Stromal cell of bone marrow (primary cell): ENCODE results near the gene SEC14L5.

Experiments used
- DNase-seq: peaks from one replicate; pipeline ENCODE4 v3.0.0-alpha.2; 2012; ENCODE audit warnings: low read depth

Gene SEC14L5

GRCh38 chr16:4987250-4987579 is 29.1 kb downstream of the SEC14L5 start:
- DNase-seq = no peak

- no peak for DNase-seq
Observed at GRCh38 chr16:4987580-4988374, 29.6 kb downstream of the SEC14L5 start.

GRCh38 chr16:4988647-4989046 is 30.5 kb downstream of the SEC14L5 start:
- DNase-seq = no peak

GRCh38 chr16:4989391-4990006 is 31.4 kb downstream of the SEC14L5 start:
- DNase-seq = no peak

- no peak for DNase-seq
Observed at GRCh38 chr16:4990415-4990814, 32.3 kb downstream of the SEC14L5 start.

- DNase-seq = no peak
Observed at GRCh38 chr16:4991754-4992153, 33.6 kb downstream of the SEC14L5 start.

GRCh38 chr16:4994719-4995434 is 36.7 kb downstream of the SEC14L5 start:
- no peak for DNase-seq

GRCh38 chr16:5000573-5001001 is 42.5 kb downstream of the SEC14L5 start:
- no peak for DNase-seq

- no peak for DNase-seq
Observed at GRCh38 chr16:5001571-5001970, 43.4 kb downstream of the SEC14L5 start.

GRCh38 chr16:5001986-5002385 is 43.9 kb downstream of the SEC14L5 start:
- DNase-seq = no peak

- DNase-seq = no peak
Observed at GRCh38 chr16:5002699-5003143, 44.6 kb downstream of the SEC14L5 start.

- DNase-seq = no peak
Observed at GRCh38 chr16:5003211-5003610, 45.1 kb downstream of the SEC14L5 start.

GRCh38 chr16:5003828-5004227 is 45.7 kb downstream of the SEC14L5 start:
- no peak for DNase-seq

- no peak for DNase-seq
Observed at GRCh38 chr16:5004311-5004710, 46.2 kb downstream of the SEC14L5 start.

GRCh38 chr16:5005916-5006315 is 47.8 kb downstream of the SEC14L5 start:
- no peak for DNase-seq

- DNase-seq = no peak
Observed at GRCh38 chr16:5006348-5007193, 48.4 kb downstream of the SEC14L5 start.

GRCh38 chr16:5007256-5007655 is 49.1 kb downstream of the SEC14L5 start:
- DNase-seq = no peak

GRCh38 chr16:5008311-5008731 is 50.2 kb downstream of the SEC14L5 start:
- no peak for DNase-seq

- DNase-seq = no peak
Observed at GRCh38 chr16:5010576-5011329, 52.6 kb downstream of the SEC14L5 start.

GRCh38 chr16:5011637-5012036 is 53.5 kb downstream of the SEC14L5 start:
- no peak for DNase-seq

GRCh38 chr16:5012887-5013286 is 54.8 kb downstream of the SEC14L5 start:
- DNase-seq = no peak
